Hematopoietic multipotent progenitor cell (in vitro differentiated cells): ENCODE data around the gene GKN2. TPM values are rescaled to one million over a fixed set of nuclear protein-coding genes. Genes with fewer than 3 reads are reported as not detected.

Experiments used
- DNase-seq, 3 donors: peaks; one replicate each; pipeline ENCODE4 v3.0.0-alpha.2; 2011 to 2015; ENCODE audit warnings: low read depth in 2 of 3, low spot score in 2 of 3
- total RNA-seq: library from RNA; depleted of rRNA; stranded (reverse); fragments of >200 nt; gene quantifications from one replicate; pipeline ENCODE4 v1.2.3, GENCODE V29; 2012

Gene GKN2, protein sequence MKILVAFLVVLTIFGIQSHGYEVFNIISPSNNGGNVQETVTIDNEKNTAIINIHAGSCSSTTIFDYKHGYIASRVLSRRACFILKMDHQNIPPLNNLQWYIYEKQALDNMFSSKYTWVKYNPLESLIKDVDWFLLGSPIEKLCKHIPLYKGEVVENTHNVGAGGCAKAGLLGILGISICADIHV
- not detected for total RNA-seq

DNA sequence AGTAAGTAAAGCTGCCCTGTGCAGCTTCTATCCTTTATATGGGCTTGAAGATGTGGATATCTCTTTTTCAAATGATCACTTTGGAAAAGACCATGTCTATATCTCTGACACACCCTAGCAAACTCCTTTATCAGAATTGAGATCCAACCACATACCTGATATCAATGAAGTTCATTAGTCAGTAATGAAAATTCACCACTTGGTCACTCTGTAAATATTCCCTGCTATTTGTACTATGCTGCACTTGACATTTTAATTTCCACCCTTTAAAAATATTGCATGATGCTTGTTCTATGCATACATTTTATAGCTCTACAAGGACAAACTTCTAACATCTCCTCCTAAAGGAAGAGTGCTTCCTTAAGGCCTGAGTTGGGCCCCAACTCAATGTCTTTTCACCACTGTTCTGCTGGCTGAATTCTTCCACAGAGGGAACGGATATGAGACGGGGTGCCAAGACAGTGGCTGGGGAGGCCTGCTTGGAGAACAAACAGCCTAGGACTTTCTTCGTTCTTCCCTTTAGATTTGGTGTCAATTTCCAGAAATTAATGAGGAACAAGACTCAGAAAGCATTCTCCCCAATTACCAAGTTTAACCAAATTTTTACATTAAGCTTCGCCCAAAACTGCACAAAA lies at the start of gene GKN2:
GKN2 (minus strand) TSS at position 7 of the 635 bp plus-strand sequence. CDS start 32 bp downstream, outside the sequence.
- DNase-seq = no peak

DNA sequence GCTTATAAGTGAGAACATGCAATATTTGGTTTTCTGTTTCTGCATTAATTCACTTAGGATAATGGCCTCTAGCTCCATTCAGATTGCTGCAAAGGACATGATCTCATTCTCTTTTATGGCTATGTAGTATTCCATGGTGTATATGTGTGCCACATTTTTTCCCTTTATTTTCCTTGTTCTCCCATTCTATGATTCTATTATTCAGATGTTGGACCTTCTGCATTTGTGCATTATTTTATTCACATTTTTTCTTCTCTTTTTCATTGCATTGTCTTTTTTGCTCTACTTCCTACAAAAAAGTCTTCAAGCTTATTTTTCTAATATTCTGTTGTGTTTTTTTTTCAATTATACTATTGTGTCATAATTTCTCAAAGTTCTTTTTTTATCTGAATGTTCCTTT lies 49.2 kb upstream of the GKN2 start:
- no peak for DNase-seq

DNA sequence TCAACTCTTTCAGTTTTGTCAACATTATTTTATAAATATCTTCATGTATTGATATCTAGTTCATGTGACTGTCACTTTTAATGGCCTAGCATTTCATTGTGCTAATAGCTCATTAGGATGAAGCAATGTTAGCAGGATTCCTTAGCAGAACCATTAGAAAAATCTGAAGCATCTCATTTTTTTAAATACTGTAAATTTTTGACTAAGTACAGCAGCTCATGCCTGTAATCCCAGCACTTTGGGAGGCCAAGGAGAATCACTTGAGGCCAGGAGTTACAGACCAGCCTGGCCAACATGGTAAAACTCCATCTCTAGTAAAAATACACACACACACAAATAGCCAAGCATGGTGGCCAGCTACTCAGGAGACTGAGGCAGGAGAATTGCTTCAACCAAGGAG lies 44.7 kb upstream of the GKN2 start:
- DNase-seq = no peak

DNA sequence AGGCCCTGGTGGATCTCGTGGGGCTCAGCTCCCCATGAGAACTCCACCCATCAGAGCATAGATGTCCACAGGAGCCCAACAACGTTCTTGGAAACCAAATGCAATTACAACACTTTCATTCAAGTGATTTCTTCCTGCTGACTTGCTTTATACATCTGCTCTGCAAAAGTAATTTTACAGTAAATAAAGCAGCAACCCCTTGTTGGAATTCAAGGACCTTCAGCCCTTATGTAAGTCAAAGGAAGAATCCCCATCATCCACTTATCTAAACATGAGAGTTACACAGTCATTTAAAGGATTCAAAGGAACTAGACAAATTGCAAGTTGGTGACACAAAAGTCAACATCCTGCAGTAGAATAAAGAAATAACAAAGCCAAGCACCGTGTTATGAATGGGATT lies 43.2 kb upstream of the GKN2 start:
- no peak for DNase-seq

DNA sequence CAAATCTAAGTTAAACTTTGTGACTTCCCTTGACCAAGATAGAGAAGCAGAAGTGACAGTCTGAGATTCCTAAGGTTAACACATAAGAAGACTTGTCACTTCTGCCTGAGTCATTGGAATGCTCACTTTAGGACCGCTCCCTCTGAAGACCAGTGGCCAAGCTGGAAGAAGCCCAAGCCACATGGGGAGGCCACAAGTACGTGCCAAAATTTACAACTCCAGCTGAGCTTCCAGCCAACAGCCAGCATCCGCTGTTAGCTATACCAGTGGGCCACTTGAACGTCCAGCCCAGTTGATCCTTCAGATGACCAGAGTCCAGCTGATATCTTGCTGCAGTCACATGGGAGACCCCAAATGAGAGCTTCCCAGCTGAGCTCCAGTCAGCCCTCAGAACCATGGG lies 42.2 kb upstream of the GKN2 start:
- no peak for DNase-seq

DNA sequence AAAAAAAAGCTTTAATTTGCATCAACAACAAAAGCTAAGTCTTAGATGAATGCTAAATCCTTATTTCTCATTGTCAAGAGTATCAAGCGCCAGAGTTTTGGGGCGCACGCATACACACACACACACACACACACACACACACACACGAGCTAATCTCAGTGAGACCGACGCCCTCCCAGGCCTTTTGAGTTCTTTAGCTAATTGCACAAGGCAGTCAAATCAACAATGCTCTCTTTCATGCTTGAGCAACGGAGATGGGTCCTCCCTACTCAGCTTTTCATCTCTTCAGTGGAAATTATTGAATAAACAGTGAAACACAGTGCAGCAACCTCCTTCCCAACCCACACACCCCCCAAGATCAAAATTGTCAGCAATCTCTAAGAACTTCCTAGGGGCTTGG lies 41.0 kb upstream of the GKN2 start:
- DNase-seq = no peak

DNA sequence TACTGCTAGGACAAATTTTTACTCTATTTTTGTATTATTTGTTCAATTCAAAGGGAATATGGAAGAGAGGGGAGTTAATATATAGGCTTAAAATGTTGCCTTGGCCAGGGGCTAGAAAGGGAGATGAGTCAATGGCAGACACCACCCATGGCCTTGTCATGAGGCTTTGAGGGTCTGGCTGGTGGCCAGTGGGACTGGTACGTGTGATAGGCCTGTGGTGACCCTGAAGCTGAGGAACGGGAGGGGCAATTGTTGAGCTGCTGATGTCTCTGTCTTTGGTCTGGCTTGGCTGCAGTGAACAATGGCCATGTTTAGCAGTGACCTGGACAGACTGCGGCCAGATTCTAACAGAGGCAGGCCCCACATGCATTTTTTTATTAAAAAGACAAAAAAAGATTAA lies 40.2 kb upstream of the GKN2 start:
- DNase-seq = no peak

DNA sequence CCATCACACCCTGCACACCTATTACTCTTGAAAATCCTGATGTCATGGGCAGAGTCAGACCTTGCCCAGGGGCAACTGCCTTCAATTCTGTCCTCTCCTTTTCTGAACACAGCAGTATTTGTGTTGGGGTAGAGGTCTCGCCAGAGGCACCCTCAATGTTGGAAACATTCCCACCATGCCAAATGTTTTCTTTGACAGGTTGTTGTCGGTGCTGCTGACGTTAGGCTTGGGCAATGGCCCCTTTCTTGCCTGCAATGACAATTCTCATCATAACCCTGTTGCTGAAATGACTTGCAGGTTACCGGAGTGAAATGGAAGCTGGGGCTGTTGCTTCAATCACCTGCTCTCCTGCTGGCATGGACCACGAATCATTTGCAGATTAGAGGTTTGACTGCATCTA lies 39.6 kb upstream of the GKN2 start:
- no peak for DNase-seq

DNA sequence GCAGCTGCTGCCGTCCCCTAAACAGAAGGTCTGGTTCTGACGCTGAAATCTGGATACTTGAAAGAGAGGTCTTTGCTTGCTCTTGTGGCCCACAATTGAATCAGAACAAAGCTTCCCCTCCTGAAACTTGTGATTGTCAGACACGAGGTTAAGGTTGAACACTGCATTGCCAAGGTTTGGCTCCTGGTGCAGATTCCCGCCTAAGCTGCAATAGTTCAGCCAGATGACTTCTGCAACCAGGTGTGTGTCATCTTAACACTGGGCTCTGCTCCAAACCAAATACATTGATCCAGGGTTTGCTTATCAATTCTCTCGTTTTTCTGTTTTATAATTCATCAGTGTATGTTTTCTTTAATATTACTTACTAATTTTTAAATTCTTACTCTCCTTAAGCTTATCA lies 36.3 kb upstream of the GKN2 start:
- DNase-seq = no peak

DNA sequence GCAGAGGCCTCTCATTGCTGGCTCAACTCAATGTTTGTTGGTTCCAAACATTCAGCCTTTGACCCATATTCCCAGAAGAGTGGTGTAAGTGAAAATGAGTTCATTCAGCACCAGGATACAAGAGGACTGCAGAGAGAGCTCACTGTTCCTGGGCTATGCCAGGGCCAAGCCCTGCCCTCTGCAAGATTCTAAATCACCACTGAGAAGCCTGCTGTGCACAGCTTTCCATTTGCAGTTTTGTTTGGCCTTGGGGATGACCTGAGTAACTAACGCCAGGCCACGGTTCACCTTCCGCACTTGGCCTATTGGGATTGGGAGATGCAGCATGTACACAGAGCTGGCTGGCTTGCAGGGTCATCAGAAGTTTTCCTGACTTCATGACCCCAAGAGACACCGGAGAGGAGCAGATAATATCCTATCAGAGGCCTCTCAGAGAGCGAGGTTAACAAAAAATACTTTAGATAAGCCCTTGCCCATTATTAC lies 34.4 kb upstream of the GKN2 start:
- DNase-seq = no peak

DNA sequence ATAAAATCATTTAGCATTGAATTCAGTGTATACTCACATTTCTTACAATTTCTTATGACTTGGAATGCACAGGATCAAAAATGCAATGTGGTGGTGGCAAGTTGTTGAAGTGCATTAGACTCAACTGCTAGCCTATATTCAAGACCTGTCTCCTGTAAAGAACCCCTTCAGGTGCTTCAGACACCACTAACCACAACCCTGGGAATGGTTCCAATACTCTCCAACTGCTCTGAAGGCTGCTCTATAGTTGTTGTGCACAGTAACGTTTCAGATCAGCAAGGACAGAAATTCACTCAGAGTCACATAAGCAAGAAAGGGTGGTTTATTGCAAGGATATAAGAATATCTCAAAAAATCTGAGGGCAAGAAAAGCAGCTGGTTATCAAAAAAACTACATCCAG lies 28.3 kb upstream of the GKN2 start:
- DNase-seq = peak in 1 of 3 donors; percentile 3

DNA sequence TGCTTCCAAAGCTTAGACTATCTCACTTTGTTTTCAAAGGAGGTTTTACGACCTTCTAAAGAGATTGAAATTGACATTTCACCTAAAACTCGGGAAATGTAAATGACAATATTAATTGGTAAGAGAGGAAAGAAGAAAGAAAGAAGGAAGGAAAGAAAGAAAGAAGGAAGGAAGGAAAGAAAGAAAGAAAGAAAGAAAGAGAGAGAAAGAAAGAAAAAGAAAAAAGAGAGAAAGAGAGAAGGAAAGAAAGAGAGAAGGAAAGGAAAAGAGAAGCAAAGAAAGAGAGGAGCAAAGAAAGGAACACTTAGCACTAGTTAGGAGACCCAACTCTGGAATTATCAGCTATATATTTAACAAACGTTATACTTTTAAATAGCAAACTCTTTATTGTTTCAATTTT lies 25.4 kb upstream of the GKN2 start:
- no peak for DNase-seq

DNA sequence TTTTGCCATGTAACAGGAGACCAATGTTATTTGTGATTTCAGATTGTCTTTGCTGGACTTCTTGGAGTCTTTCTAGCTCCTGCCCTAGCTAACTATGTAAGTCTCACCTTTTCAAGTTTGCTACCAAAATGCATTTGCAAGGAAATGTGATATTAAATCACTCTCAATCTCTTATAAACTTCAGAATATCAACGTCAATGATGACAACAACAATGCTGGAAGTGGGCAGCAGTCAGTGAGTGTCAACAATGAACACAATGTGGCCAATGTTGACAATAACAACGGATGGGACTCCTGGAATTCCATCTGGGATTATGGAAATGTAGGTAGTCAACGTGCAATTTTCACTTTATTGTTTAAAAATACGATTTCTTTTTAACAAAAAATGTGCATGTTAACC lies 24.8 kb upstream of the GKN2 start:
- DNase-seq = no peak

DNA sequence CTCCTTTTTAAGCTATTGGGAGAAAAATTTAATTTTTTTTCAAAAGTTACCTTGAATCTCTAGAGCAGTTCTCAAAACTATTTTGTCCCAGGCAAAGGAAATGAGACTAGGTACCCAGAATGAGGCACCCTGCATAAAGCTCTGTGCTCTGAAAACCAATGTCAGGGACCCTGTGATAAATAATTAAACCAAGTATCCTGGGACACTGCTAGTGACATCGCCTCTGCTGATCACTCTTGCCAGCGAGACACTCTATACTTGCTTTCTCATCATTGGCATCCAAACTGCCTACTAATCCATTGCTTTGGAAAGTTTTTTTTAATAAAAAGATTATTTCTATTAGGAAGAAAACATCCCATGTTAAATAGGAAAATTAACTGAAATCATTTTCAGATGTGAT lies 23.2 kb upstream of the GKN2 start:
- DNase-seq = no peak

DNA sequence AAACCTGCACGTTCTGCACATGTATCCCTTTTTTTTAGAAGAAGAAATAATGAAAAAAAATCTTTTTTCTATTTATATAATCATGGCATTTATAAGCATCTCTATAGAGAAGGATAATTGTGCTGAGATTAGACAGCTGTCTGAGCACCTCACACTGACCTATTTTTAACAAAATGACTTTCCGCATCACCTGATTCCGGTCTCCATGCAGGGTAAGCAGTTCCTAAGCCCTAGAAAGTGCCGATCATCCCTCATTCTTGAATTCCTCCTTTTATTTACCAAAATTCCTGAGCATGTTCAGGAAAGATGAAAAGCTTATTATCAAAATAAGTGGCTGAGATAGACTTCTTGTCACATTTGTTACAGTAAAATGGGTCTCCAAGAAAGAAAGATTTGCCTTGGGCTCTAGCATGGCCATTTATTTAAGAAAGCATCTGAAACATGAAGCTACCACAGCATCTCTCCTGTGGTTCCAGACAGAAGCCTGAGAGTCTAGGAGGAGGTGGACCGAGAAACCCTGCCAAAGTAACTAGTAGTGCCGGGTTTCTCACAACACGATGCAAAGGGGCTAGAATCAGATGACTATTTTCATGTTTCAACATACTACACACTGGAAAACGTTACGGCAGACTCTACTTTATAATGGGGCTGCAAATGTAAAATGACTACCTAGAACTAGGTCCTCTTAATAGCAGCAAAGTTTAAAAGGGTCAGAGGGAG lies 22.4 kb upstream of the GKN2 start:
- DNase-seq = no peak

DNA sequence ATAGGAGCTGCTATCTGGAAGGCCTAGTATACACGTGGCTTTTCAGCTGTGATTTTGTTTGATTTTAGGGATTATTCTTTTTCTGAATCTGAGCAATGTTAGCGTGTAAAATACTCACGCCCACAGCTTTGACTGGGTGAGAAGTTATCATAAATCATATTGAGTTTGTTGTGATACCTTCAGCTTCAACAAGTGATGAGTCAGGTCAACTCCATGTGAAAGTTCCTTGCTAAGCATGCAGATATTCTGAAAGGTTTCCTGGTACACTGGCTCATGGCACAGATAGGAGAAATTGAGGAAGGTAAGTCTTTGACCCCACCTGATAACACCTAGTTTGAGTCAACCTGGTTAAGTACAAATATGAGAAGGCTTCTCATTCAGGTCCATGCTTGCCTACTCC lies 21.6 kb upstream of the GKN2 start, which contains the start of gene GKN1:
GKN1 (plus strand) TSS at position 386 of the 400 bp plus-strand sequence. CDS start 42 bp downstream, outside the sequence.
- no peak for DNase-seq

DNA sequence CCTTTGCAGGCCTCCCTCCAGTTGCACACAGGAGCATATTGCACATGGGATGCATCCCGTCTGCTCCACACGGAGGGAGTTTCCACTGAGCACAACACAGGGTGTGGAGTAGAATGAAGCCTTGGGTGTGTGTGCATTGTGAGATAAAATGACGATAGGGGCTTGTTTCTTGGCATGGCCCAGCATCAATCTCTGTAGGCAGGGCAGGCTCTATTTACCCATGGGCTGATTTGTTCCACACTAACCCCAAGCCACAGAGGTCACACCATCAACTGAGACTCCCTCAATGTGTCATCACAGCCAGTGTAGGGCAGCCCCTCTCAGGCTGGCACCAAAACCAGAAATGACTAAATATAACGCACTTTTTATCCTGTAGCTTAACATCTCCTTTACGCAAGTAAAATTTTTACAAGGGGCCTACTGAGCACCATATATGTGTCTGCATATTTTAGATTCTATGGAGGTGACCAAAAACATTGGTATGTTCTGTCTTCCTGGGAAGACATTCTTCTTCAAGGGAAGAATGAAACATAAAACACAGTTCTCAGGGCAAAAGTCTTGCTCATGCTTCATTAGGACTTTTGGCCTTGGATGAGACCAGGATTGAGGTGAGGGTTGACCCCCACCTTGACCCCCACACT lies 19.0 kb upstream of the GKN2 start:
- no peak for DNase-seq

DNA sequence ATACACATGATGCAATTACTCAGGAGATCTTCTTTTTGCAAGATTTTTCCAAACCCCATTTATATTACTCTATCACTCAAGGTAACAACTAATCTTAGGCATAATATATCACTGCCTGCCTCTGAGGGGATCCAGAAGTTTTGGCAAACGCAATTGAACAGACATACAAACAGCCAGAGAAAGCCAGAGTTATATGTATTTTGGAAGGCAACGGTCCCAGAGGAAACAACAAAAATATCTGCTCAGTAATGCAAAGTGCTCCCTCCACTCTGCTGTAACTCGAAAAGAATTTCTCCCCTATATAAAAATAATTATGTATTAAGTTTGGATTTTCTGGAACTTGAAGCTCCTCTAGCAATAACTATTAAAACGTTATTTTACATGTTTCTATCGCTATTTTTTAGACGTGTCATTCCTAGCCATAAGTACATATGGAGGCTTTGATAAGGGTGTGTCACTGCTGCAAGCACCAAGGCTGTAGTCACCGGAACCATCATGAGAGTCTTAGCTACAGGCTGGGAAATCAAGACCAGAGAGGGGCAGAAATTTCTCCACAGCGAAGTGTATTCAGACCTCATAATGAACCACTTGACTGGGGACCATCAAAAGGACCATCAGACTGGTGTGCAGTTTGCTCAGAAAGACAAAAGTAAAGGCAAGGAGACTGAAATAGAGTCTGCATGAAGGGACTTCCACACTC lies 18.0 kb upstream of the GKN2 start:
- no peak for DNase-seq

DNA sequence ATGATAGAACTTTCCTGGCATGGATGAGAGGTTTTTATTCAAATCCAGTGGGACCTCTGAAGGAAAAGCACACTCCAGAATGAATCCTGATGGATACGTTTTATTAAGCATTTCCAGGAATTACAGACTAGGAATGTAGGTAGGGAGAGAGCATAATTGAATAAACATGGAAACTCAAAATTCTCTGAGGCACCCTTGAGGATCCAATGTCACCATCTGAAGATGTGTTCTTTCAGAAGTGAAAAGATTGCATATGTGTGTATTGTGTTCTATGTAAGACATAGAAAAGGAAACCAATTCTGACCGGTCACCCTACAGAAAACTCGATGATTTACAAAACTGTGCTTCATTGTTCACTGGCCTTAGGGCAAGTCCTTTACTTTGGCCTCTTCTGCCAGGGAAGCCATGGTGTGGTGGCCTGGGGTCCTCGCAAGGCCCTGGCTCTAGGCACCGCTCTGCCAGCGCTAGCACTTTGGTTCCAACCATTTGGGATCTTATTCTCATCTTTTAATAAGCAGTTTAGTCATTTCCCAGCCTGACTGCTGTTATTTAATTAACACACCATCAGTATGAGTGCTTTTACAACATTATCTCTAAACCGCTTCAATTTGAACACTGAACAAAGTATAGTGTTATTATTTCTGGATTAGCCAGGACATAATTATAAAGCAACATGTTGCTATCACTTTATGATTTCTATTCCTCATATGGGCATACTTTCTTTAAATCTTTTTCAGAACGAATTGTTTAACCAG lies 17.2 kb upstream of the GKN2 start:
- no peak for DNase-seq

DNA sequence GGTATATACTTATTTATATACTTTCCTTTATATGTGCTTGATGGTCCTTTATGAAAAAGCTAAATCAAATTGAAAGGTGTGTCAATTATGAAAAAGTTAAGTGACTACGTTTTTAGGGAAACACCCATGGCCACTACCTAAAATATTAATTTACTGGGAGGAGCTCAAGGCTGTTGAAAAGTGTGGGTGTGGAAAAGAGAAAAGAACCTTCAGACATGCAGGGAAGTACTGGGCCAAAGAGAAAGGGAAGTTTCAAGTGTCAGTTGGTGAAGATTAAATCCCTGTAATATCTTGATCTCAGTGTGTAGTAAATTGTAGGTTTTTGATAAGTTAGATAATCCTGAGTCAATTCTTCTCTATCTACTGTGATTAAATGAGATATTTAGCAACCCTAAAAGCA lies 15.5 kb upstream of the GKN2 start:
- DNase-seq = no peak
